GM23338 (cell line): Measurements from ENCODE around the gene ALX1. TPM values are rescaled to one million over a fixed set of nuclear protein-coding genes. Genes with fewer than 3 reads are reported as not detected.

Source experiments
- ATAC-seq: fragments of 200-7000 bp; cut with Tn5 transposase; 3 replicates; pipeline ENCODE4 v1.9.1; 2020
- DNase-seq: peaks from one replicate; pipeline ENCODE4 v3.0.0-alpha.2; 2015; ENCODE audit warnings: low spot score
- H2AFZ ChIP-seq: fragments of 200-600 bp; sonication (generic); 2 replicates; pipeline ENCODE4 v1.8.0; 2016; ENCODE audit warnings: antibody characterized with exemption, mild to moderate bottlenecking, moderate library complexity
- H3F3A ChIP-seq: fragments of 200-600 bp; sonication (generic); replicated peaks from 2 replicates; pipeline ENCODE4 v1.8.0; 2017; ENCODE audit warnings: antibody characterized with exemption, mixed run types, low read depth
- H3K27ac ChIP-seq: fragments of 200-600 bp; sonication (generic); 2 replicates; pipeline ENCODE4 v1.6.1; 2016; ENCODE audit warnings: low read depth
- H3K27me3 ChIP-seq: fragments of 200-600 bp; sonication (generic); 2 replicates; pipeline ENCODE4 v1.8.0; 2016; ENCODE audit warnings: mild to moderate bottlenecking, mixed run types, moderate library complexity; ENCODE audit not compliant: insufficient read depth
- H3K36me3 ChIP-seq: fragments of 200-600 bp; sonication (generic); 2 replicates; pipeline ENCODE4 v1.8.0; 2016; ENCODE audit warnings: mild to moderate bottlenecking; ENCODE audit not compliant: insufficient read depth
- H3K4me1 ChIP-seq: fragments of 200-600 bp; sonication (generic); 2 replicates; pipeline ENCODE4 v1.8.0; 2016; ENCODE audit warnings: mild to moderate bottlenecking, moderate library complexity; ENCODE audit not compliant: insufficient read depth
- H3K4me2 ChIP-seq: fragments of 200-600 bp; sonication (generic); 2 replicates; pipeline ENCODE4 v1.7.1; 2017; ENCODE audit warnings: mixed run types
- H3K4me3 ChIP-seq: fragments of 200-600 bp; sonication (generic); 2 replicates; pipeline ENCODE4 v1.6.1; 2016; ENCODE audit warnings: mixed run types
- H3K79me2 ChIP-seq: fragments of 200-600 bp; sonication (generic); replicated peaks from 2 replicates; pipeline ENCODE4 v1.8.0; 2017; ENCODE audit warnings: mild to moderate bottlenecking; ENCODE audit not compliant: insufficient read depth
- H3K9me2 ChIP-seq: fragments of 200-600 bp; sonication (generic); 2 replicates; pipeline ENCODE4 v1.8.0; 2017; ENCODE audit not compliant: insufficient read depth
- H4K20me1 ChIP-seq: fragments of 200-600 bp; sonication (generic); replicated peaks from 2 replicates; pipeline ENCODE4 v1.8.0; 2017; ENCODE audit warnings: mild to moderate bottlenecking; ENCODE audit not compliant: insufficient read depth
- H3K27ac Mint-ChIP-seq: 2 replicates; pipeline ENCODE4 v1.8.0; 2020; ENCODE audit warnings: inconsistent platforms, mild to moderate bottlenecking, moderate library complexity, mixed read lengths
- H3K27me3 Mint-ChIP-seq: 3 replicates; pipeline ENCODE4 v1.8.0; 2022; ENCODE audit warnings: low read depth, mild to moderate bottlenecking, moderate library complexity, mixed read lengths, inconsistent platforms; ENCODE audit not compliant: insufficient read depth, poor library complexity
- H3K36me3 Mint-ChIP-seq: 3 replicates; pipeline ENCODE4 v1.8.0; 2021; ENCODE audit warnings: low read depth, mild to moderate bottlenecking, inconsistent platforms, moderate library complexity, mixed read lengths
- H3K4me1 Mint-ChIP-seq: 3 replicates; pipeline ENCODE4 v1.8.0; 2020; ENCODE audit warnings: mild to moderate bottlenecking, inconsistent platforms, mixed read lengths
- H3K4me3 Mint-ChIP-seq: 3 replicates; pipeline ENCODE4 v1.8.0; 2021; ENCODE audit warnings: moderate library complexity, mild to moderate bottlenecking, inconsistent platforms, mixed read lengths
- H3K9me3 Mint-ChIP-seq: 3 replicates; pipeline ENCODE4 v1.8.0; 2020; ENCODE audit warnings: moderate library complexity, mild to moderate bottlenecking, inconsistent platforms, mixed read lengths
- EZH2 ChIP-seq: fragments of 200-600 bp; sonication (generic); IDR thresholded peaks from one replicate; pipeline ENCODE4 v1.8.0; 2017; ENCODE audit warnings: antibody characterized with exemption, mild to moderate bottlenecking, low read depth; ENCODE audit not compliant: unreplicated experiment
- EZH2phosphoT487 ChIP-seq: fragments of 200-600 bp; sonication (generic); IDR thresholded peaks from one replicate; pipeline ENCODE4 v1.8.1; 2018; ENCODE audit warnings: antibody characterized with exemption; ENCODE audit not compliant: unreplicated experiment
- NANOG ChIP-seq: IDR thresholded peaks from 2 replicates; pipeline ENCODE4 v1.6.1; 2016; ENCODE audit warnings: antibody characterized with exemption, borderline replicate concordance
- POLR2AphosphoS5 ChIP-seq: IDR thresholded peaks from 2 replicates; pipeline ENCODE4 v1.6.1; 2016; ENCODE audit warnings: antibody characterized with exemption, low read depth
- STAT1 ChIP-seq: IDR thresholded peaks from one replicate; pipeline ENCODE4 v1.6.1; 2016; ENCODE audit warnings: antibody characterized with exemption; ENCODE audit not compliant: unreplicated experiment
- polyA plus RNA-seq: library from polyadenylated mRNA; unstranded; fragments of >200 nt; fragmentation: Nextera tagmentation; extraction: Ambion mirVana; gene quantifications from 2 replicates; pipeline ENCODE4 v1.2.1, GENCODE V29; 2016
- total RNA-seq: library from RNA; depleted of rRNA; stranded (reverse); fragments of >200 nt; shearing (Covaris generic); gene quantifications from 2 replicates; pipeline ENCODE4 v1.2.3, GENCODE V29; 2014
- TF ChIP-seq, protein P1 (sequence below): fragments of 250-450 bp; sonication (Bioruptor Pico); IDR thresholded peaks from 2 replicates; pipeline ENCODE4 v1.5.0; 2020; ENCODE audit warnings: mild to moderate bottlenecking, moderate library complexity
- TF ChIP-seq, protein P2 (sequence below): IDR thresholded peaks from one replicate; pipeline ENCODE4 v1.6.1; 2018; ENCODE audit warnings: antibody characterized with exemption; ENCODE audit not compliant: unreplicated experiment

ALX1 gene
- total and polyA plus RNA-seq, 2 experiments from 2014 or later, result 0.49 to 1.1 TPM

DNA sequence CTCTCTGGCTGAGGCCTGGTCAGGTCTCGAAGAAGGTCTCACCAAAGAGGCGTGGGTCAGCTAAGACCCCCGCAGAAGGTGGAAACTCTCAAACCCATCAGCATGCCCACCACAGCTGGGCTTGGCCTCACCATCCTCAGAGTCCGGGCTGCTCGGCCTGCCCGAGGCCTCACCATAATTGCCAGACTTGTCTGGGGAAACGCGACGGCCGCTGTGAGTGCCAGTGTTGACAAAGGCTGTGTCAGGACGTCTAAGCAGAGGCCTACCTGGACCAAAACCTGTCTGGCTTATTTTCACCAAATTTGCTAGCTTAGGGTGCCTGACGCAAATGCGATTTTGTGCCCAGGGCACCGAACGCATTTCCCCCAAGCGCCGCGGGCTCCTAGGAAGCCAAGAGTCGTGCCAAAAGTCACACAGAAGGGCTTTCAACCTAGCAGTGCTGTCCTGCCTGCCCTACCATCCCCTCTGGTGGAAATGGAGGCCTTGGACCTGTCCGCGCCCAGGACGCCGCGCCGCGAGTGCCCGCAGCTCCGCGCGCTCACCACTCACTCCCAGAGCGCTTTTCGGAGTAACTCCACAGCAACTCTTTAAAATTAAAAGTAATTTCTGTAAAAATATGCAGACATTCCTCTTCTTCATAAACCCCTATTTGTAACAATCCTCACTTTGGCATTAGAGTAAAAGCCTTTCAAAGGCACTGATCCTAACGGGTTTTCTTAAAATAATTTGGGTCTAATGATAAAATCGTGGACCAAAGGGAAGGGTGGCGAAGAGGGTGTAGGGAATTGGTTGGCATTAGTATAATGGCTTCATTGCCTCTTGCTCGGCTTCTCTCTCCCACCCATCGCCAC is 1.2 kb upstream of the ALX1 start:
- Mint-ChIP-seq H3K4me3 (peak overlapping the region; percentile 97), H3K9me3 (no peaks in the 10 kb centered on the region), H3K4me1 (peaks cover 35% of the 10 kb centered on the region), H3K27ac (no peak overlapping the region), H3K27me3 (peaks cover 73% of the 10 kb centered on the region), H3K36me3 (no peaks in the 10 kb centered on the region)
- Histone ChIP-seq H3K4me2 (peak overlapping the region; percentile 83), H3K79me2 (no peaks in the 10 kb centered on the region), H2AFZ (peak overlapping the region; percentile 90), H3F3A (no peaks in the 10 kb centered on the region), H3K4me3 (peak overlapping the region; percentile 86), H3K4me1 (peaks cover 59% of the 10 kb centered on the region), H4K20me1 (peaks cover 13% of the 10 kb centered on the region; the same call in 1 of the 2 replicates), H3K9me2 (no peaks in the 10 kb centered on the region), H3K27ac (no peak overlapping the region), H3K27me3 (peaks cover 81% of the 10 kb centered on the region), H3K36me3 (no peaks in the 10 kb centered on the region)
- peak; percentile 93 for TF ChIP-seq EZH2
- peak; percentile 20 for TF ChIP-seq EZH2phosphoT487
- no peak for TF ChIP-seq STAT1
- no peak for TF ChIP-seq POLR2AphosphoS5
- TF ChIP-seq, protein P1, sequence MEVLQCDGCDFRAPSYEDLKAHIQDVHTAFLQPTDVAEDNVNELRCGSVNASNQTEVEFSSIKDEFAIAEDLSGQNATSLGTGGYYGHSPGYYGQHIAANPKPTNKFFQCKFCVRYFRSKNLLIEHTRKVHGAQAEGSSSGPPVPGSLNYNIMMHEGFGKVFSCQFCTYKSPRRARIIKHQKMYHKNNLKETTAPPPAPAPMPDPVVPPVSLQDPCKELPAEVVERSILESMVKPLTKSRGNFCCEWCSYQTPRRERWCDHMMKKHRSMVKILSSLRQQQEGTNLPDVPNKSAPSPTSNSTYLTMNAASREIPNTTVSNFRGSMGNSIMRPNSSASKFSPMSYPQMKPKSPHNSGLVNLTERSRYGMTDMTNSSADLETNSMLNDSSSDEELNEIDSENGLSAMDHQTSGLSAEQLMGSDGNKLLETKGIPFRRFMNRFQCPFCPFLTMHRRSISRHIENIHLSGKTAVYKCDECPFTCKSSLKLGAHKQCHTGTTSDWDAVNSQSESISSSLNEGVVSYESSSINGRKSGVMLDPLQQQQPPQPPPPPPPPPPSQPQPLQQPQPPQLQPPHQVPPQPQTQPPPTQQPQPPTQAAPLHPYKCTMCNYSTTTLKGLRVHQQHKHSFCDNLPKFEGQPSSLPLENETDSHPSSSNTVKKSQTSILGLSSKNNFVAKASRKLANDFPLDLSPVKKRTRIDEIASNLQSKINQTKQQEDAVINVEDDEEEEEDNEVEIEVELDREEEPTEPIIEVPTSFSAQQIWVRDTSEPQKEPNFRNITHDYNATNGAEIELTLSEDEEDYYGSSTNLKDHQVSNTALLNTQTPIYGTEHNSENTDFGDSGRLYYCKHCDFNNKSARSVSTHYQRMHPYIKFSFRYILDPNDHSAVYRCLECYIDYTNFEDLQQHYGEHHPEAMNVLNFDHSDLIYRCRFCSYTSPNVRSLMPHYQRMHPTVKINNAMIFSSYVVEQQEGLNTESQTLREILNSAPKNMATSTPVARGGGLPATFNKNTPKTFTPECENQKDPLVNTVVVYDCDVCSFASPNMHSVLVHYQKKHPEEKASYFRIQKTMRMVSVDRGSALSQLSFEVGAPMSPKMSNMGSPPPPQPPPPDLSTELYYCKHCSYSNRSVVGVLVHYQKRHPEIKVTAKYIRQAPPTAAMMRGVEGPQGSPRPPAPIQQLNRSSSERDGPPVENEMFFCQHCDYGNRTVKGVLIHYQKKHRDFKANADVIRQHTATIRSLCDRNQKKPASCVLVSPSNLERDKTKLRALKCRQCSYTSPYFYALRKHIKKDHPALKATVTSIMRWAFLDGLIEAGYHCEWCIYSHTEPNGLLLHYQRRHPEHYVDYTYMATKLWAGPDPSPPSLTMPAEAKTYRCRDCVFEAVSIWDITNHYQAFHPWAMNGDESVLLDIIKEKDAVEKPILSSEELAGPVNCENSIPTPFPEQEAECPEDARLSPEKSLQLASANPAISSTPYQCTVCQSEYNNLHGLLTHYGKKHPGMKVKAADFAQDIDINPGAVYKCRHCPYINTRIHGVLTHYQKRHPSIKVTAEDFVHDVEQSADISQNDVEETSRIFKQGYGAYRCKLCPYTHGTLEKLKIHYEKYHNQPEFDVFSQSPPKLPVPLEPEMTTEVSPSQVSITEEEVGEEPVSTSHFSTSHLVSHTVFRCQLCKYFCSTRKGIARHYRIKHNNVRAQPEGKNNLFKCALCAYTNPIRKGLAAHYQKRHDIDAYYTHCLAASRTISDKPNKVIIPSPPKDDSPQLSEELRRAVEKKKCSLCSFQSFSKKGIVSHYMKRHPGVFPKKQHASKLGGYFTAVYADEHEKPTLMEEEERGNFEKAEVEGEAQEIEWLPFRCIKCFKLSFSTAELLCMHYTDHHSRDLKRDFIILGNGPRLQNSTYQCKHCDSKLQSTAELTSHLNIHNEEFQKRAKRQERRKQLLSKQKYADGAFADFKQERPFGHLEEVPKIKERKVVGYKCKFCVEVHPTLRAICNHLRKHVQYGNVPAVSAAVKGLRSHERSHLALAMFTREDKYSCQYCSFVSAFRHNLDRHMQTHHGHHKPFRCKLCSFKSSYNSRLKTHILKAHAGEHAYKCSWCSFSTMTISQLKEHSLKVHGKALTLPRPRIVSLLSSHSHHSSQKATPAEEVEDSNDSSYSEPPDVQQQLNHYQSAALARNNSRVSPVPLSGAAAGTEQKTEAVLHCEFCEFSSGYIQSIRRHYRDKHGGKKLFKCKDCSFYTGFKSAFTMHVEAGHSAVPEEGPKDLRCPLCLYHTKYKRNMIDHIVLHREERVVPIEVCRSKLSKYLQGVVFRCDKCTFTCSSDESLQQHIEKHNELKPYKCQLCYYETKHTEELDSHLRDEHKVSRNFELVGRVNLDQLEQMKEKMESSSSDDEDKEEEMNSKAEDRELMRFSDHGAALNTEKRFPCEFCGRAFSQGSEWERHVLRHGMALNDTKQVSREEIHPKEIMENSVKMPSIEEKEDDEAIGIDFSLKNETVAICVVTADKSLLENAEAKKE, result no peak
- TF ChIP-seq, protein P2, sequence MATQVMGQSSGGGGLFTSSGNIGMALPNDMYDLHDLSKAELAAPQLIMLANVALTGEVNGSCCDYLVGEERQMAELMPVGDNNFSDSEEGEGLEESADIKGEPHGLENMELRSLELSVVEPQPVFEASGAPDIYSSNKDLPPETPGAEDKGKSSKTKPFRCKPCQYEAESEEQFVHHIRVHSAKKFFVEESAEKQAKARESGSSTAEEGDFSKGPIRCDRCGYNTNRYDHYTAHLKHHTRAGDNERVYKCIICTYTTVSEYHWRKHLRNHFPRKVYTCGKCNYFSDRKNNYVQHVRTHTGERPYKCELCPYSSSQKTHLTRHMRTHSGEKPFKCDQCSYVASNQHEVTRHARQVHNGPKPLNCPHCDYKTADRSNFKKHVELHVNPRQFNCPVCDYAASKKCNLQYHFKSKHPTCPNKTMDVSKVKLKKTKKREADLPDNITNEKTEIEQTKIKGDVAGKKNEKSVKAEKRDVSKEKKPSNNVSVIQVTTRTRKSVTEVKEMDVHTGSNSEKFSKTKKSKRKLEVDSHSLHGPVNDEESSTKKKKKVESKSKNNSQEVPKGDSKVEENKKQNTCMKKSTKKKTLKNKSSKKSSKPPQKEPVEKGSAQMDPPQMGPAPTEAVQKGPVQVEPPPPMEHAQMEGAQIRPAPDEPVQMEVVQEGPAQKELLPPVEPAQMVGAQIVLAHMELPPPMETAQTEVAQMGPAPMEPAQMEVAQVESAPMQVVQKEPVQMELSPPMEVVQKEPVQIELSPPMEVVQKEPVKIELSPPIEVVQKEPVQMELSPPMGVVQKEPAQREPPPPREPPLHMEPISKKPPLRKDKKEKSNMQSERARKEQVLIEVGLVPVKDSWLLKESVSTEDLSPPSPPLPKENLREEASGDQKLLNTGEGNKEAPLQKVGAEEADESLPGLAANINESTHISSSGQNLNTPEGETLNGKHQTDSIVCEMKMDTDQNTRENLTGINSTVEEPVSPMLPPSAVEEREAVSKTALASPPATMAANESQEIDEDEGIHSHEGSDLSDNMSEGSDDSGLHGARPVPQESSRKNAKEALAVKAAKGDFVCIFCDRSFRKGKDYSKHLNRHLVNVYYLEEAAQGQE, result no peak
- no peak for TF ChIP-seq NANOG
- DNase-seq (peak; percentile 40), ATAC-seq (peak; percentile 10)
